HCT116 (cell line): ENCODE measurements around the gene CENPS.

Experiments
- CEBPB ChIP-seq: IDR thresholded peaks from 2 replicates; pipeline ENCODE4 v1.6.1; 2012; ENCODE audit warnings: low read depth
- CTCF ChIP-seq, 3 experiments: fragments of 200-600 bp in 1 of 3; sonication (generic) in 1 of 3; IDR thresholded peaks in 2 of 3; conservative IDR thresholded peaks in 1 of 3; 2 replicates each; pipeline ENCODE4 v1.5.1; 2012 to 2017; ENCODE audit warnings: low read depth in 2 of 3, low read length in 2 of 3, antibody characterized with exemption in 1 of 3, borderline replicate concordance in 1 of 3, control low read depth in 1 of 3, mild to moderate bottlenecking in 1 of 3, mixed read lengths in 1 of 3, mixed run types in 1 of 3, moderate library complexity in 1 of 3; ENCODE audit not compliant: insufficient read depth in 1 of 3
- ELF1 ChIP-seq: IDR thresholded peaks from 2 replicates; pipeline ENCODE4 v1.6.1; 2012; ENCODE audit warnings: low read depth, borderline replicate concordance
- EZH2phosphoT487 ChIP-seq: fragments of 200-600 bp; IDR thresholded peaks from 2 replicates; pipeline ENCODE4 v1.6.1; 2018; ENCODE audit warnings: antibody characterized with exemption, borderline replicate concordance
- POLR2A ChIP-seq: IDR thresholded peaks from 2 replicates; pipeline ENCODE4 v1.7.0; 2011; ENCODE audit warnings: borderline replicate concordance; ENCODE audit not compliant: insufficient read depth, insufficient read length; ENCODE audit errors: extremely low read depth
- POLR2AphosphoS5 ChIP-seq: IDR thresholded peaks from 2 replicates; pipeline ENCODE4 v1.6.1; 2011; ENCODE audit warnings: mild to moderate bottlenecking, low read depth, low read length, moderate library complexity
- REST ChIP-seq: IDR thresholded peaks from 2 replicates; pipeline ENCODE4 v1.6.1; 2012; ENCODE audit warnings: low read depth
- SP1 ChIP-seq: IDR thresholded peaks from 2 replicates; pipeline ENCODE4 v1.6.1; 2012; ENCODE audit warnings: low read depth
- YY1 ChIP-seq: IDR thresholded peaks from 2 replicates; pipeline ENCODE4 v1.6.1; 2011; ENCODE audit warnings: low read length, low read depth, moderate library complexity, mild to moderate bottlenecking; ENCODE audit not compliant: insufficient replicate concordance; ENCODE audit errors: extremely low read depth

GRCh38 chr1:10389271-10389973, 40.8 kb upstream of the CENPS start:
- TF ChIP-seq REST (no peak), CTCF (IDR thresholded peaks at IDR 0.05 in 2 of 3, conservative IDR thresholded peaks at IDR 0.05 in 1 of 3; ENCODE audit: borderline replicate concordance in 1 of 3, insufficient read depth in 1 of 3, low read depth in 2 of 3, low read length in 2 of 3) (no peak), POLR2AphosphoS5 (no peak), ELF1 (no peak), YY1 (no peak), EZH2phosphoT487 (no peak), CEBPB (no peak), SP1 (no peak), POLR2A (no peak)
